GM12875 (cell line): ENCODE measurements around the gene SHROOM3.

Source experiments
- H3K4me3 ChIP-seq: one replicate; pipeline ENCODE4 v1.5.1; 2011; ENCODE audit warnings: low read depth, low read length, control low read depth
- TF ChIP-seq, protein P1 (sequence below): IDR thresholded peaks from 2 replicates; pipeline ENCODE4 v1.5.1; 2011; ENCODE audit warnings: low read depth, mild to moderate bottlenecking, control low read depth, inconsistent platforms, low read length, moderate library complexity, borderline replicate concordance; ENCODE audit not compliant: insufficient read depth

SHROOM3 gene

DNA sequence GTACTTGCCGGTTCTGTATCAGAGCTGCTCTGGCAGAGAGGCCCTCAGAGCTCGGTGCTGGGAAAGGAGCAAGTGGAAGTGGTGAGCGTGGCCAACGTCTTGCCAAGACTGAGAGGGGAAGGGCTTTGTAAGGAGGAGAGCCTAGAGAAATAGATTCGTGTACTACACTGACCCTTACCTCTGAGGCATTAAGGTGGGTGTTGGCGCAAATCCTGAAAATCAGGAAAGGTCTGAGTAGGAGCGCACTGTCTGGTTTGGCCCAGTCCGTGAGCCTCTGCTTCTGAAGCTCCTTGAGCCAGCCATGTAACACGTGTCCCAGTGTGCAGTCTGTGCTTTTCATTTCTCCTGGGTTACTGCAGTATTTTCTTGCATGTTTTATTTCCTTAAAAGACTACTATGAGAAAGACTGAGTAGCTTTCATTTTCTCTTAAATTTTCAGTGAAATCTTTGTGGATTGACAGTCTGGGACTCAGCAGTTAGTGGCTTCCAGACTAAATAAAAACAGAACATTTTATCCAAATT is 322.4 kb downstream of the SHROOM3 start:
- no peak overlapping the region for H3K4me3 ChIP-seq

DNA sequence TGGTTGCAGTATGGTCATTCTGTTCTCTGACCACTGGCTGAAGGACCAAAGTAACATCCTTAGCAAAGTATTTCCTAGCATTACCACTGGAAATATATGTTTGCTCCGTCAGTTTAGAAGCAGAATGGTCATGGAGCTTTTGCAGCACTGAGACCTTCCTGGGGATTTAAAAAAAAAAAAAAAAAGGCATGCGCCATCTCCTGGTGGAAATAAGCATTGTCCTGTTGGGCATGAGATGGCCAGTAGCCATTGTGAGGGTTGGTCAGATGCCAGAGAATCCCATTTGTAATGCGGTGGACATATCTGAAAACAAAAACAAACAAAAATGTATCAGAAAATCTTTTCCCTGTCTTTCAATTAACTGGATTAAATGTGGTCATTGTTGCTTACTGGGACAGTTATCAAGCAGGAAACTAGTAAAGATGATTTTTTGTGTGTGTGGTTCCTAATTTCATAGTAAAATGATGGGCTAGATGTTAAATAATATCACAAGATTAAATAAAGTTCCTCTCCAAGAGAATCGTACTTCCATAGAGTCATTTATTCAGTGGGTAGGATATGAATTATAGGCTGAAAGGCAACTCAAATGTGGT is 323.4 kb downstream of the SHROOM3 start:
- TF ChIP-seq, protein P1, sequence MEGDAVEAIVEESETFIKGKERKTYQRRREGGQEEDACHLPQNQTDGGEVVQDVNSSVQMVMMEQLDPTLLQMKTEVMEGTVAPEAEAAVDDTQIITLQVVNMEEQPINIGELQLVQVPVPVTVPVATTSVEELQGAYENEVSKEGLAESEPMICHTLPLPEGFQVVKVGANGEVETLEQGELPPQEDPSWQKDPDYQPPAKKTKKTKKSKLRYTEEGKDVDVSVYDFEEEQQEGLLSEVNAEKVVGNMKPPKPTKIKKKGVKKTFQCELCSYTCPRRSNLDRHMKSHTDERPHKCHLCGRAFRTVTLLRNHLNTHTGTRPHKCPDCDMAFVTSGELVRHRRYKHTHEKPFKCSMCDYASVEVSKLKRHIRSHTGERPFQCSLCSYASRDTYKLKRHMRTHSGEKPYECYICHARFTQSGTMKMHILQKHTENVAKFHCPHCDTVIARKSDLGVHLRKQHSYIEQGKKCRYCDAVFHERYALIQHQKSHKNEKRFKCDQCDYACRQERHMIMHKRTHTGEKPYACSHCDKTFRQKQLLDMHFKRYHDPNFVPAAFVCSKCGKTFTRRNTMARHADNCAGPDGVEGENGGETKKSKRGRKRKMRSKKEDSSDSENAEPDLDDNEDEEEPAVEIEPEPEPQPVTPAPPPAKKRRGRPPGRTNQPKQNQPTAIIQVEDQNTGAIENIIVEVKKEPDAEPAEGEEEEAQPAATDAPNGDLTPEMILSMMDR: peak; percentile 58; the same call in 1 of the 2 replicates
- H3K4me3 ChIP-seq: no peak overlapping the region

More for the DNA sequence above, 322.4 kb downstream of the SHROOM3 start:
- TF ChIP-seq, protein P1: no peak

DNA sequence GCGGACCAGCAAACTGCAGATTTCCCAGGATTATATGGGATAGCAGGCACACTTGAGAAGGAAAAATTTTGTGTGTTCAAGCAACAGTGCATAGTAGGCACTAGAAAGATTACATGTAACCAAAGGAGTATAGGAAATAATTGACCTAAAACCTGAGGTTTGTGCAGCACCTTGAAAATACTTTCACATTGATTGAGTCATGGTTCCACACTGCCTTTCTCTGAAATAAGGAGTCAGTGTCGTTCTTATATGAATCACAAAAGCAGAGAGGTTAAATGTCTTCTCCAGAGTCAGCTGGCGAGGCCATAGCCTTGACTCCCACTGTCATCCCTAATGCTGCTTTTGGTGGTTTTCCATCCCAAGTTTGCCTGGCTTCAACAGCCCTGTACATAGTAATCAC is 324.0 kb downstream of the SHROOM3 start:
- no peak overlapping the region for H3K4me3 ChIP-seq
- TF ChIP-seq, protein P1: no peak

DNA sequence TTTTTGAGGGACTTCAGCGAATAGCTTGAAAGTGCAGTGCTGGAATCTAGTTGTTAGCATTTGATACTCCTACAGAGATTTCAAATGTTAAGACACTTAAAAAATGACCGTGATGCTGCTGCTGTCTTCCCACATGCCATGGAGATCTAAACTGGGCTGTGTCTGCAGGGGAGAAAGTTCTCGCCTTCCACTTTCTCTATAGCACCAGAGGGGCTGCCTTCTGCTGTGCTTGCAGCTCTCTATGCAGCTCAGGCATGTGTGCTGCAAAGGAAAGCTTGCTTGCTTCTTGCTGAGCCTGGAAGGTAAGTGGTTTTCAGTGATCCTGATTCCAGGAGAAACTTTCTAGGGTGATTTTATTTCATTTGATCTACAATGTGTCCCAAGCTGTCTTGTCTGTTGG is 325.2 kb downstream of the SHROOM3 start:
- TF ChIP-seq, protein P1: no peak

DNA sequence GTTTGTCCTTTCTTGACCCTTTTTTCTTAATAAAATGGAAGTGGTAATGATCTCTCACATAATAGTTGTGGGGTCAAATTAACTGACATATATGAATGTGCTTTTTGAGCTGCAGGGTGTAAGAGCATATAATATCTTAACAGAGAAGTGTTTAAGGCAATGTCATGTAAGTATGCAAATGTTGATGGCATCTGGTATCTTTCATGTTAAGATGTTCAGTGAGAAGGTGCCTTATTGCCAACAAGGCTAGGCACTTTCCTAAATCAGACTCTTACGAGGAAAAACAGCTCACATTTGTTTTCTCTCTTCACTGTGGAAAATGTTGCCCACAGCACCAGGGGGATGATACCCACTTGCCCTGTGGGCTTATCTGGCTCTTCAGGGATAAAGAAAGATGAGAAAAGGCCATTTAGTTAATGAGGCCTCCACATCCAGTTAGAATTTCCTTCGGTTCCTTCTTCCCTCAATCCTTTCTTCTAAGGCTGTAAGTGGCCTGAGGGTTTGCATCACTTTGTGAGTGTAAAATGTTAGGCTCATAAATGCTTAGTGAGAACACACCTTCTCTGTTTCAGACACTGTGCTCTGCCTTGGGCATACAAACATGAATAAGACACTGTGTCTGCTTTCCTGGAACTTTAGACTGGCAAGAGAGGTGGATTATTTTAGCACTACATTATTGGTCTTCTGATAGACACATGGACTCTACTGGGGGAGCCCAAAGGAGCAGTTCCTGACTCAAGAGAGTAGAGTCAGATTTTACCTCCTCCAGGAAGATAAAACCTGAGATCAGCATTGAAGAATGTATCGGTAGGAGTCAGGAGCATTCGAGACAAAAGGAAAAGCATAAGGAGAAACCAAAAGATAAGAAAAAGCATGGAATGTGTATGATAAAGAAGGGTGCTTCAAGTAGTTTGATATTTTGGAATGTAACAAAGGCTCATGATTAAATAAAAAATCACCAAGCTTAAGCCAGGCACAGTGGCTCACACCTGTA is 327.4 kb downstream of the SHROOM3 start:
- TF ChIP-seq, protein P1: no peak
- no peak overlapping the region for H3K4me3 ChIP-seq

More for the DNA sequence above, 325.2 kb downstream of the SHROOM3 start:
- no peak overlapping the region for H3K4me3 ChIP-seq

- no peak overlapping the region for H3K4me3 ChIP-seq
- TF ChIP-seq, protein P1: no peak
These were observed 329.2 kb downstream of the SHROOM3 start for GRCh38 chr4:76764251-76764650.
